Measurements from ENCODE around the gene PFDN1. TPM values are rescaled to one million over a fixed set of nuclear protein-coding genes. Genes with fewer than 3 reads are reported as not detected.
A peak's percentile ranks its signal among the peaks of the same experiment; 100 is the strongest.

The PFDN1 gene
- total RNA-seq, 2 experiments from 2014 or later, result 49.1 to 50.6 TPM

DNA sequence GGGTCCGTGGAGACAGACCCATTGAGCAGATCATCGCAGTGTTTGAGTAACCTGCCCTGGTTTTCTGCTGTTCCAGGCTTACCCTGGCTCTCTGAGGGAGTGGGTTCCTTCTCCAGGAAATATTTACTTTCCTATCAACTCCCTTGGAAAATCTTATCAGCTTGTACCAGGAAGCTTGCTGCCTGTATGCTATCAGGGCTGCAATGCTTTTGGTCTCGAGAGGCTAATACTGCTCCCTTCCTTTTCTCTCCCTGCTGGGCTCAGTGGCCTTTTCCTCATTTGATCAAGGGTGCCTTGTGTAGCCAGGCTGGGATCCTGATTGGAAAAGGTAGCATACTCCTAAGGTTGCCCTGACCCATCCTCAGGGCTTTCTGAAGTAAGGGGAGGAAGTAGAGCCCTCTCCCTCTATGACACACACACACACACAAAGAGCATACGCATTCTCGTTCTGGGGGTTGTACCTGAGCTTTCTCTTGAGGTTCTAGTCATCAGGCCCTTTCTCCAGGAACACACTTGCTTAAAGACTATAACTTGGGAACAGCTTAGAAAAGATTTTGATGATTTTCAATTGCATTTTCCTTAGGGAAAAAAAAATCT, 86.3 kb downstream of the PFDN1 start:
- H3K4me1 Mint-ChIP-seq (ENCODE audit: low read depth), result peaks cover 23% of the 10 kb centered on the region
- no peaks in the 10 kb centered on the region for H3K27me3 Mint-ChIP-seq
- H3K27ac Mint-ChIP-seq, result no peak overlapping the region
- DNase-seq (no peak), ATAC-seq (no peak)
- POLR2A ChIA-PET, result interaction anchor here (0.6 kb wide), 1 partner anchor 203 kb away, joined by 3 read pairs; no protein-coding TSS in a partner anchor
- no peaks in the 10 kb centered on the region for H3K9me3 Mint-ChIP-seq
- CTCF ChIA-PET, result interaction anchor here (0.6 to 2.0 kb wide), 6 partner anchors 10 to 278 kb away, joined by 3 to 7 read pairs (median 4); no protein-coding TSS in a partner anchor
- TF ChIP-seq, protein P1, sequence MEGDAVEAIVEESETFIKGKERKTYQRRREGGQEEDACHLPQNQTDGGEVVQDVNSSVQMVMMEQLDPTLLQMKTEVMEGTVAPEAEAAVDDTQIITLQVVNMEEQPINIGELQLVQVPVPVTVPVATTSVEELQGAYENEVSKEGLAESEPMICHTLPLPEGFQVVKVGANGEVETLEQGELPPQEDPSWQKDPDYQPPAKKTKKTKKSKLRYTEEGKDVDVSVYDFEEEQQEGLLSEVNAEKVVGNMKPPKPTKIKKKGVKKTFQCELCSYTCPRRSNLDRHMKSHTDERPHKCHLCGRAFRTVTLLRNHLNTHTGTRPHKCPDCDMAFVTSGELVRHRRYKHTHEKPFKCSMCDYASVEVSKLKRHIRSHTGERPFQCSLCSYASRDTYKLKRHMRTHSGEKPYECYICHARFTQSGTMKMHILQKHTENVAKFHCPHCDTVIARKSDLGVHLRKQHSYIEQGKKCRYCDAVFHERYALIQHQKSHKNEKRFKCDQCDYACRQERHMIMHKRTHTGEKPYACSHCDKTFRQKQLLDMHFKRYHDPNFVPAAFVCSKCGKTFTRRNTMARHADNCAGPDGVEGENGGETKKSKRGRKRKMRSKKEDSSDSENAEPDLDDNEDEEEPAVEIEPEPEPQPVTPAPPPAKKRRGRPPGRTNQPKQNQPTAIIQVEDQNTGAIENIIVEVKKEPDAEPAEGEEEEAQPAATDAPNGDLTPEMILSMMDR (IDR thresholded peaks at IDR 0.05), result no peak
- H3K4me3 Mint-ChIP-seq, result no peak overlapping the region
- intact Hi-C loops (cut with micrococcal nuclease), result no loop called here
- H3K36me3 Mint-ChIP-seq (ENCODE audit: low read depth), result no peaks in the 10 kb centered on the region

DNA sequence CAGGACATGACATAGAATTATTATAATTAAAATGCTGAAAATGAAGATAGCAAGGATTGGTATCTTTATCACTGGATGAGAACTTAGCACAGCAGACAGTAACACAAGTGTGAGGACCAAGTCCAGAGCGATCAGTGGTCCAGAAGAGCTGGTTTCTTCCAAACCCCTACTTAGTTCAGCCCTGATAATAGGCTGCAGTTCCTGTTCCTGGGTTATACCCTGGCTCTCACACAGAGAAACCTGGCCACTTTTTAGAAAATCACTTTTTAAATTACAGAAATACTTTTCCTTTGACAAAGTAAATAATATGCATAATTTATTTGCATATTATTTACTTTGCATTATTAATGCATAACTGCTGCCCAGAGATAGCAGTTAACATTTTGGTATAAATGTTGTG, 87.6 kb downstream of the PFDN1 start:
- ATAC-seq (no peak), DNase-seq (no peak)

DNA sequence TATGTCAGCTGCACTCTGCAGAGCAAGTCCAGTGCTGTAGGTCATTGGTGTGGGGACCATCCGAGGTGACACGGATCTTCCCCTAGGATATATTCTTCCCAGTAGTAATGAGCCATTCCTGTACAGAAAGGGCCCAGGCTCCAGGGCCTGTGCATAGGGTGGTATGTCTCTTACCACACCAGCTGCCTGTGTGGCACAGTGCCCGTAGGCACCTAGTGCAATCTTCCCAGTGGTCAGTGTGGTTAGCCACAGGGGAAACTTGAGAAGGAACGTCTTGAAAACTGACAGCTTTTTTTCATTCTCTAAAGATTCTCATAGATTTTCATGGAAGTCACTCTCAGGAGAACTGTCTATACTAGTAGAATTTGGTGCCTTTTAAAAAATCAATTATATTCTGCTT, 88.1 kb downstream of the PFDN1 start:
- no peaks in the 10 kb centered on the region for H3K36me3 Mint-ChIP-seq (ENCODE audit: low read depth)
- POLR2A ChIA-PET, result no interaction called here
- ATAC-seq (no peak), DNase-seq (no peak)
- no peaks in the 10 kb centered on the region for H3K9me3 Mint-ChIP-seq
- H3K27me3 Mint-ChIP-seq, result no peaks in the 10 kb centered on the region
- H3K27ac Mint-ChIP-seq, result no peak overlapping the region
- TF ChIP-seq, protein P1 (IDR thresholded peaks at IDR 0.05), result no peak
- intact Hi-C loops (cut with micrococcal nuclease), result no loop called here
- no peak overlapping the region for H3K4me3 Mint-ChIP-seq
- CTCF ChIA-PET, result interaction anchor here (0.6 to 0.9 kb wide), 2 partner anchors 28 to 136 kb away, joined by 3 read pairs; no protein-coding TSS in a partner anchor
- peaks cover 9% of the 10 kb centered on the region for H3K4me1 Mint-ChIP-seq (ENCODE audit: low read depth)

More for the DNA sequence above, 87.6 kb downstream of the PFDN1 start:
- intact Hi-C loops (cut with micrococcal nuclease), result no loop called here
- CTCF ChIA-PET, result interaction anchor here (0.6 to 0.9 kb wide), 2 partner anchors 28 to 136 kb away, joined by 3 read pairs; no protein-coding TSS in a partner anchor
- Mint-ChIP-seq H3K27me3 (no peaks in the 10 kb centered on the region), H3K36me3 (ENCODE audit: low read depth) (no peaks in the 10 kb centered on the region), H3K9me3 (no peaks in the 10 kb centered on the region), H3K4me3 (no peak overlapping the region), H3K27ac (no peak overlapping the region), H3K4me1 (ENCODE audit: low read depth) (peaks cover 13% of the 10 kb centered on the region)
- TF ChIP-seq, protein P1 (IDR thresholded peaks at IDR 0.05), result no peak
- POLR2A ChIA-PET, result no interaction called here

DNA sequence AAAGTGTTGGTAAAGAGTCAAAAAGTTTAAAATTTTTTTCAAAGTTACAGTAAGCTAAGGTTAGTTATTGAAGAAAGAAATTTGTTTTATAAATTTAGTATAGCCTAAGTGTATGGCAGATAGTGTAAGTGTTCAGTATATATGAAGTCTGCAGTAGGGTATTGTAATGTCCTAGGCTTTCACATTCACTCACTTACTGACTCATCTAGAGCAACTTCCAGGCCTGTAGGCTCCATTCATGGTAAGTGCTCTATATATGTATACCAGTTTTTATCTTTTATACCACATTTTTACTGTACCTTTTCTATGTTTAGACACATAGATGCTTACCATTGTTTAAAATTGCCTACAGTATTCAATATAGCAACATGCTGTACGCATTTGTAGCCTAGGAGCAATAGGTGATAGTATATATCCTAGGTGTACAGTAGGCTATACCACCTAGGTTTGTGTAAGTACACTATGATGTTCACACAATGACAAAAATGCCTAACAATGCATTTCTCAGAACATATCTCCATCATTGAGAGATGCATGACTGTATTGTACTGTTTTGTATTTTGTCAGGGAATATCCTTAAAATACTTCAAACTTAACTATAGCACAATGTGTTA, 89.4 kb downstream of the PFDN1 start:
- ATAC-seq (peak; percentile 55), DNase-seq (no peak)
- H3K27ac Mint-ChIP-seq, result no peak overlapping the region
- TF ChIP-seq, protein P1 (IDR thresholded peaks at IDR 0.05), result no peak
- H3K36me3 Mint-ChIP-seq (ENCODE audit: low read depth), result no peaks in the 10 kb centered on the region
- intact Hi-C loops (cut with micrococcal nuclease), result no loop called here
- H3K4me1 Mint-ChIP-seq (ENCODE audit: low read depth), result peaks cover 5% of the 10 kb centered on the region
- no peaks in the 10 kb centered on the region for H3K9me3 Mint-ChIP-seq
- no peak overlapping the region for H3K4me3 Mint-ChIP-seq
- ChIA-PET POLR2A (no interaction called here), CTCF (interaction anchor here (0.6 to 2.0 kb wide), 6 partner anchors 17 to 730 kb away, joined by 3 to 7 read pairs (median 4); partner anchors contain the start of gene HBEGF)
- H3K27me3 Mint-ChIP-seq, result no peaks in the 10 kb centered on the region

DNA sequence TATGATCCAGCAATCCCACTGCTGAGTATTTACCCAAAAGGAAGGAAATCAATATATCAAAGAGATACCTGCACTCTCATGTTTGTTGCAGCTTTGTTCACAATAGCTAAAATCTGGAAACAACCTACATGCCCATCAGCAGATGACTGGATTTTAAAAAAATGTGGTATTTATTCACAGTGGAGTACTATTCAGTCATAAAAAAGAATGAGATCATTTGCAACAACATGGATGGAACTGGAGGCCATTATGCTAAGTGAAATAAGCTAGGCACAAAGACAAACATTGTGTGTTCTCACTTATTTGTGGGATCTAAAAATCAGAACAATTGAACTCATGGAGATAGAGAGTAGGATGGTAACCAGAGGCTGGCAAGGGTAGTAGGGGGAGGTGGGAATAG, 94.8 kb downstream of the PFDN1 start:
- TF ChIP-seq, protein P1 (IDR thresholded peaks at IDR 0.05), result no peak
- Mint-ChIP-seq H3K4me1 (ENCODE audit: low read depth) (peaks cover 7% of the 10 kb centered on the region), H3K36me3 (ENCODE audit: low read depth) (no peaks in the 10 kb centered on the region), H3K27ac (no peak overlapping the region), H3K4me3 (no peak overlapping the region), H3K27me3 (no peaks in the 10 kb centered on the region), H3K9me3 (no peaks in the 10 kb centered on the region)
- ChIA-PET CTCF (no interaction called here), POLR2A (no interaction called here)
- ATAC-seq (no peak), DNase-seq (no peak)
- intact Hi-C loops (cut with micrococcal nuclease), result no loop called here

Data from activated CD8-positive, alpha-beta T cell treated with anti-CD3 and anti-CD28 coated beads for 36 hours (primary cell).